PFSK-1 (cell line): ENCODE results near the gene DLX1.

ENCODE experiments used
- FOXP2 ChIP-seq: optimal IDR thresholded peaks from 2 replicates; pipeline ENCODE3; 2011; ENCODE audit warnings: borderline replicate concordance, control low read depth, inconsistent platforms; ENCODE audit not compliant: insufficient read depth; ENCODE audit errors: extremely low read length, extremely low read depth
- POLR2AphosphoS5 ChIP-seq: IDR thresholded peaks from 2 replicates; pipeline ENCODE4 v1.6.1; 2012; ENCODE audit warnings: low read depth, mild to moderate bottlenecking, control low read depth, low read length, moderate library complexity
- SIN3A ChIP-seq: IDR thresholded peaks from 2 replicates; pipeline ENCODE4 v1.6.1; 2012; ENCODE audit warnings: mild to moderate bottlenecking, low read length, moderate library complexity, borderline replicate concordance; ENCODE audit not compliant: insufficient read depth
- TAF1 ChIP-seq: IDR thresholded peaks from 2 replicates; pipeline ENCODE4 v1.6.1; 2012; ENCODE audit warnings: low read length, control low read depth, borderline replicate concordance; ENCODE audit not compliant: insufficient read depth
- TF ChIP-seq, protein P1 (sequence below), 2 experiments: IDR thresholded peaks; 2 replicates each; pipeline versions ENCODE4 v1.6.1 to v1.8.0; 2011 to 2012; ENCODE audit warnings: low read depth in 2 of 2, low read length in 2 of 2, control low read depth in 1 of 2, inconsistent platforms in 1 of 2, mild to moderate bottlenecking in 1 of 2, moderate library complexity in 1 of 2; ENCODE audit not compliant: insufficient read depth in 1 of 2

Gene DLX1

DNA sequence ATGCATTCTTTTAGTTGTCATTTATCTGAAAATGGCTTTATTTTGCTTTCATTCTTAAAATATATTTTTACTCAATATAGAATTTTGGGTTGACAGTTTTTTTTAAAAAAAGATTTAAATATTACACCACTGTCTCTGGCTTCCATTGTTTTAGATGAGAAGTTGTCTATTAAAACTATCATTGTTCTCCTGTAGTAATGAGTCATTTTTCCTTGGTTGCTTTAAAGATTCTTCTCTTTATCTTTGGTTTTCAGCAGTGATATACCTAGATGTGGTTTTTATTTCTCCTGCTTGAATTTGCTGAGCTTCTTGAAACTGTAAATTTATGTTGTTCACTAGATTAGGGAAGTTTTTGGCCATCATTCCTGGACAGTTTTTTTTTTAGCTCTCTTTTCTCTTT, 44.1 kb downstream of the DLX1 start:
- TF ChIP-seq SIN3A = no peak
- TF ChIP-seq, protein P1, sequence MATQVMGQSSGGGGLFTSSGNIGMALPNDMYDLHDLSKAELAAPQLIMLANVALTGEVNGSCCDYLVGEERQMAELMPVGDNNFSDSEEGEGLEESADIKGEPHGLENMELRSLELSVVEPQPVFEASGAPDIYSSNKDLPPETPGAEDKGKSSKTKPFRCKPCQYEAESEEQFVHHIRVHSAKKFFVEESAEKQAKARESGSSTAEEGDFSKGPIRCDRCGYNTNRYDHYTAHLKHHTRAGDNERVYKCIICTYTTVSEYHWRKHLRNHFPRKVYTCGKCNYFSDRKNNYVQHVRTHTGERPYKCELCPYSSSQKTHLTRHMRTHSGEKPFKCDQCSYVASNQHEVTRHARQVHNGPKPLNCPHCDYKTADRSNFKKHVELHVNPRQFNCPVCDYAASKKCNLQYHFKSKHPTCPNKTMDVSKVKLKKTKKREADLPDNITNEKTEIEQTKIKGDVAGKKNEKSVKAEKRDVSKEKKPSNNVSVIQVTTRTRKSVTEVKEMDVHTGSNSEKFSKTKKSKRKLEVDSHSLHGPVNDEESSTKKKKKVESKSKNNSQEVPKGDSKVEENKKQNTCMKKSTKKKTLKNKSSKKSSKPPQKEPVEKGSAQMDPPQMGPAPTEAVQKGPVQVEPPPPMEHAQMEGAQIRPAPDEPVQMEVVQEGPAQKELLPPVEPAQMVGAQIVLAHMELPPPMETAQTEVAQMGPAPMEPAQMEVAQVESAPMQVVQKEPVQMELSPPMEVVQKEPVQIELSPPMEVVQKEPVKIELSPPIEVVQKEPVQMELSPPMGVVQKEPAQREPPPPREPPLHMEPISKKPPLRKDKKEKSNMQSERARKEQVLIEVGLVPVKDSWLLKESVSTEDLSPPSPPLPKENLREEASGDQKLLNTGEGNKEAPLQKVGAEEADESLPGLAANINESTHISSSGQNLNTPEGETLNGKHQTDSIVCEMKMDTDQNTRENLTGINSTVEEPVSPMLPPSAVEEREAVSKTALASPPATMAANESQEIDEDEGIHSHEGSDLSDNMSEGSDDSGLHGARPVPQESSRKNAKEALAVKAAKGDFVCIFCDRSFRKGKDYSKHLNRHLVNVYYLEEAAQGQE (IDR thresholded peaks at IDR 0.05; ENCODE audit: insufficient read depth in 1 of 2, low read depth in 2 of 2, low read length in 2 of 2) = no peak
- TF ChIP-seq POLR2AphosphoS5 = no peak
- TF ChIP-seq FOXP2 = no peak
- no peak for TF ChIP-seq TAF1

DNA sequence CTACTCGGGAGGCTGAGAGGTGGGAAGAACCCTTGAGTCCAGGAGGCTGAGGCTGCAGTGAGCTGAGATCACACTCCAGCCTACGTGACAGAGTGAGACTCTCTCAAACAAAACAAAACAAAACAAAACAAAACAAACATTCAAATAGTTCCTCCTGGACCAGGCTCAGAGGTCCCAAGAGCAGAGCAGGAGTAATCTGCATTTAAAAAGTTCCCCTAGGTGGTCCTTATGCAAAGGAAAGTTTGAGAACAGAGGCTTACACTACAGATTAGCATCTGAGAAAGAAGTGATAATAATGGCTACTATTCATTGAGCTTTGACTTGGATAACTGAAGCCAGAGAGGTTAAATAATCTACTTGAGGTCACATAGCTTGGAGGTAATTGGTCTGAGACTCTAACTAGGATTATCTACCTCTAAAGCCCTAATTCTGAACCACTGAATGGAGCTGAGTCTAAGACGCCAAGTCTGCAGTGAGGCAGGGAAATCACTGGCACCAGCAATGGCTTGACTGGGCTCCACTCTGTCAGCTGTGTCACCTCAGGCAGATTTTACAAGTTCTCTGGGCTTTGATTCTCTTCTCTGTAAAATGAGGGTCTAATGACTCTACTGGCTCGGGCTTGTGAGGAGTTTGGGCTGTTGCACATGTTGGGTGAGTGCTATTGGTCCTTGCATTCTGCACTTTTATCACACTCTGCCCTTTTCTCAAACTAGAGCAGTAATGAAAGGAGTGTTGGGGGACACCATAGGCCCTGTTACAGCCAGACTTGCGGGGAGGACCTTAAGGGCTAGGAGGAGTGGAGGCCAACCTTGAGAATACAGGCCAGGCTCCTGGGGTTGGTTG, 46.6 kb downstream of the DLX1 start:
- no peak for TF ChIP-seq SIN3A
- TF ChIP-seq POLR2AphosphoS5 = no peak
- no peak for TF ChIP-seq TAF1
- no peak for TF ChIP-seq FOXP2
- TF ChIP-seq, protein P1 (IDR thresholded peaks at IDR 0.05; ENCODE audit: insufficient read depth in 1 of 2, low read depth in 2 of 2, low read length in 2 of 2) = no peak

DNA sequence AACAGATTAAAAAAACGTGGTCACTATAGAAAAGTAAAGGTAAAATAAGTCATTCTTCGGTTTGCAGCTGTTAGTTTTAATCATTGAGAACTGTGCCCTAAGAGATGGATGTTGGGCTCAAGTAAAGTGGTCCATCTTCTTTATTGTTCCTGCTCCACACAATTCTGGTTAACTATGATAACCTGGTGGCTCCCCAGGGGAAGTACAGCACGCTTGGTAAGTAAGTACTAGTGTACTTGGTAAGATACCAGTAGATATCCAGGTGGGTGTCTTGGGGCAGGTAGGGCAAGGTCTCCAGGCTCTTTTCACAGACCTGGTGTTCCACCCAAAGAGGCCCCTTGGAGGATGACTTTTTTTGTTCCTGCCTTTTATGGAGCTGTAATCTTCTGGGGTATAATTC, 49.0 kb downstream of the DLX1 start:
- TF ChIP-seq FOXP2 (no peak), POLR2AphosphoS5 (no peak), TAF1 (no peak), SIN3A (no peak)
- TF ChIP-seq, protein P1 (IDR thresholded peaks at IDR 0.05; ENCODE audit: insufficient read depth in 1 of 2, low read depth in 2 of 2, low read length in 2 of 2) = no peak

DNA sequence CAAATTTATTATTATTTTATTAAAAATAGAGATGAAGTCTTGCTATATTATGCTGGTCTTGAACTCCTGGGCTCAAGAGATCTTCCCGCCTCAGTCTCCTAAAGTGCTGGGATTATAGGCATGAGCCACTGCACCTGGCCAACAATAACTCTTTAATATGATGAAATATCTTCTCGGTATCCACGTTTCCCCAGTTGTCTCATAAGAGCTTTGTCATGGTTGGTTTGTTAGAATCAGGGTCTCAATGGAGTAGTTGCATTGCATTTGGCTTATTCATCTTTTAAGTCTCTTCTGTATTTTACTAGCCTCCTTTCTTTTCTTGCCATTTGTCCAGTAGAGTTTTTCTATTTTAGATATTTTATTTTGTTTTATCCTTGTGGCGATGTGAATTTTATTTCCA, 50.1 kb downstream of the DLX1 start:
- TF ChIP-seq, protein P1 (IDR thresholded peaks at IDR 0.05; ENCODE audit: insufficient read depth in 1 of 2, low read depth in 2 of 2, low read length in 2 of 2) = no peak
- TF ChIP-seq FOXP2 (no peak), TAF1 (no peak), POLR2AphosphoS5 (no peak), SIN3A (no peak)
